KOPT-K1 (cell line): Measurements from ENCODE around the gene PRDM9.
"Not testable (repeated sequence)": the region's sequence is repeated elsewhere in the genome, so short reads cannot be mapped to it uniquely, and the experiment has no call there.

Experiments
- H3K27ac ChIP-seq: fragments of 200-600 bp; sonication (generic); 2 replicates; pipeline ENCODE4 v1.5.1; 2016; ENCODE audit warnings: antibody characterized with exemption, mild to moderate bottlenecking, low read depth, low read length; ENCODE audit not compliant: poor library complexity, severe bottlenecking
- H3K36me3 ChIP-seq: fragments of 200-600 bp; sonication (generic); 2 replicates; pipeline ENCODE4 v1.5.1; 2017; ENCODE audit warnings: antibody characterized with exemption, mild to moderate bottlenecking, low read length, moderate library complexity; ENCODE audit not compliant: insufficient read depth
- H3K9me3 ChIP-seq: fragments of 200-600 bp; sonication (generic); 2 replicates; pipeline ENCODE4 v1.5.1; 2017; ENCODE audit warnings: antibody characterized with exemption, low read length, mild to moderate bottlenecking; ENCODE audit not compliant: insufficient read depth, poor library complexity, severe bottlenecking

The PRDM9 gene

DNA sequence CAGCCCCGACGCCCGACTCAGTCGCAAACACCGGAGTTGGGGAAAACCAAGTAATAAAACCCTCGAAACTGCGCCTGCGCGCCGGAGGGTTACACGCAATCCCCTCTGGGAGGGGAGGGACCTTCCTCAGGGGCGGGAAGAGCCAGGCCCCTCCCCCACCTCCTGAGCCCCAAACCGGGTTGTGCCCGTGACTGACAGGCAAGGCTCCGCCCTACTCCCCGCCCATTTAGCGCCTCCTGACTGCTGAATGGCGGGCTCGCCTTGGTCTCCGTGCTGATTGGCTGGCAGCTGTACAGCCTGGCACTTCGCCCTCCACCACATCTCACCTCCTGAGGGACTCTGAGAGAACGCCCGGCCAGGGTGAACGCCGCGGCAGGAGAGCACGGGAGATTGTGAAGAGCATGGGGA is at the start of gene PRDM9:
Gene PRDM9 (plus strand): TSS at position 332 of the 408 bp plus-strand sequence. CDS start 1,425 bp downstream, outside the sequence.
- Histone ChIP-seq H3K36me3 (no peaks in the 10 kb centered on the region), H3K27ac (no peak within 1 kb of the TSS)

DNA sequence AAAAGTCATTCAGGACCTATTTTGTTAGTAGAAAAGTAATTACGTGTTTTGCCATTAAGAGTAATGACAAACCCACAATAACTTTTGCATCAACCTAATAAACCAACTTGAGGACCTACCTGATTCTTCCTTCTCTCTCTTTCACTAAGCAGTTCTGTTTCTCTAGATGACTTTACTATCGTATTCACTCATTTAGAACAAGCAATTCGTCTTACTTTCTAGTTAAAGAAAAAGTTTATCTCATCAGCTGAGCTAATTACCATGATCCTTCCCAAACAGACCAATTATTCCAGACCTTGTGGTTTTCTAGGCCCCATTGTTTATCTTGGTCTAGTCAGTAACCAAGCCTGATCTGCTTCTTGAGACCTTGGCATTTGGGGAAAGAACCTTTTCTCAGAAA is 49.6 kb upstream of the PRDM9 start:
- no peak overlapping the region for H3K27ac ChIP-seq
- no peaks in the 10 kb centered on the region for H3K36me3 ChIP-seq
- no peaks in the 10 kb centered on the region for H3K9me3 ChIP-seq

More for the DNA sequence above, at the start of gene PRDM9:
- H3K9me3 ChIP-seq = no peaks in the 10 kb centered on the region

DNA sequence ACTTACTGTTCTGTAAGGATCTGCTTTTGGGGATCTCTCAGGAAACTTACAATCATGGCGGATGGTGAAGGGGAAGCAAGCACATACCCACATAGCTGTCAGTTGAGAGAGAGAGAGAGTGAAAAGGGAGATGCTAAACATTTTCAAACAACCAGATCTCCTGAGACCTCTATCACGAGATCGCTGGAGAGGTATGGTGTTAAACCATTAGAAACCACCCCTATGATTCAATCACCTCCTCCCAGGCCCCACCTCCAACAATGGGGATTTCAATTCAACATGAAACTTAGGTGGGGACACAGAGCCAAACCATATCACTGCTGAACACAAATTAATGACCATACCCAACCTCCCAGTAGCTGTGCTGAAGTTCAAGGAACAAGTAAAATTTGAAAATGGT is 48.2 kb upstream of the PRDM9 start:
- Histone ChIP-seq H3K9me3 (no peaks in the 10 kb centered on the region), H3K36me3 (no peaks in the 10 kb centered on the region), H3K27ac (no peak overlapping the region)

DNA sequence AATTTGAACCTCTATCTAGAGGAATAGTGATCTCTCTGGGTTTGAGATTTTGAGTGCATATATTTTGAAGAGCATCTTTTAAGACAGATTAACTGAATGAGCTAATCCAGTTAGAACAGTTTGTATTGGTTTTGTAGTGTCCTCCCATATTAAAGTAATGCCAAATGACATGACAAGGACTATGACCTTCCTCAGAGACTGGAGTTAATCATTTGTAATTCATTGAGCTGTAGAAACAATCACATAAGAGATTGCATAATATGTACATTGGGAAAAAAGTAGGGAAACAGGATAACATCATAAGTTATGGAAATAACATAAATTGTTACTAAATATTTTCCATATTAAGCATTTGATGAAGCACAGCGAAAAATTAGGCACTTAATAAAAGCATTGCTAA is 45.8 kb upstream of the PRDM9 start:
- Histone ChIP-seq H3K36me3 (no peaks in the 10 kb centered on the region), H3K27ac (no peak overlapping the region), H3K9me3 (no peaks in the 10 kb centered on the region)

DNA sequence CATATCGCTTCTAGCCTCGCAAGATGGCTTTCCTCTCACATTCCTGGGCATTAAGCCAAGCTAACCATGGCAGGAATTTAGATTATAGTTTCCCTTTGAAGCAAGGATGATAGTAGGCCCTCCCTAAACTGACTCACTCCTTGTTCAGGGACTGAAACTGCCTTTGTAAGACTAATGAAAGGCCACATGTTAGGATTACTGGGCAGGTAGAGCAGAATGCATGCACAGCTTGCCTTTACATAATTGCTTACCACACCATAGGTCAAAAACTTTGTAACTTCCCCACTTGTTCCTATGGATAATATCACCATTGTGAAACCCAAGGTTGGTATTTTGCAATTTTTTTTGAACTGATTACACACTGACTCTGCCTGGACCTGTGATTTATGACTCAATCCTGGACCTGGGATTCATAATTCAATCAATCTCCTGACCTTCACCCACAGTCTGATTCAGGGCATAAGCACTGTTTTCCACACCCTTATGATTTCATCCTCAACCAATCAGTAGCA is 41.0 kb upstream of the PRDM9 start:
- Histone ChIP-seq H3K27ac (no peak overlapping the region), H3K36me3 (no peaks in the 10 kb centered on the region), H3K9me3 (no peaks in the 10 kb centered on the region)

DNA sequence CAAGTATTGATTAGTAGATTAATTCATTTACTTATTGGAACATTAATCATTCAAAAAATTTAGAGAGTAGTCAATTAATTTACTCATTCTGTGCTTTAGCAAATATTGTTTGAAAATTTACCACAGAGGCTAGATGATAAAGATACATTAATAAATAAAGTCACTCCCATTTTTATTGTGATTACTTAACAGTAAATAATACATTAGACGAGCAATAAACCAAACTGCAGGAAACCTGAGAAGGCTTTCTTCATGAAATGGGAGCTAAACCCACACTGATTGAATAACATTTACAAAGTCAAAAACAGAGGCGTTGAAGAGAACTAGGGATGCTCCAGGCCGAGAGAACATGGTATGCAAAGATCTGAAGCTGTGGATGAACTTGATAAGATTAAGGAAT is 38.8 kb upstream of the PRDM9 start:
- Histone ChIP-seq H3K36me3 (no peaks in the 10 kb centered on the region), H3K27ac (no peak overlapping the region), H3K9me3 (no peaks in the 10 kb centered on the region)

DNA sequence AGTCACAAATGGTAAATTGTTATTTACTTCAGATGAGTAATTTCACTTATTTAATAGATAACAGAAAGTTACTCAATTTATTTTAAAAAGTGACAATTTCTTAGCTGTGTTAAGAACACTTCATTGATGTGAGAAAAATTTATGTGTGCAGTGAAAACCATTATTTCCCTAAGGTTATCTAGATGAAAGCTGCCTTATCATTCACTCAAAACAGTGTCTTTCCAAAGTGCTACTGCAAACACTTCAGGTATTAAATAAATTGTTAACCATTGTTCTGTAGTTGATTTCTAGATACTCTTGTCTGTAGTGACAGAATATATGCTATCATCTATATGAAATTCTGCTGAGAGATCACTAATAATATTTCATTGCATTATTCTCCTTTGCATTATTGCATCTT is 33.5 kb upstream of the PRDM9 start:
- H3K9me3 ChIP-seq = no peaks in the 10 kb centered on the region
- H3K27ac ChIP-seq = no peak overlapping the region
- no peaks in the 10 kb centered on the region for H3K36me3 ChIP-seq

DNA sequence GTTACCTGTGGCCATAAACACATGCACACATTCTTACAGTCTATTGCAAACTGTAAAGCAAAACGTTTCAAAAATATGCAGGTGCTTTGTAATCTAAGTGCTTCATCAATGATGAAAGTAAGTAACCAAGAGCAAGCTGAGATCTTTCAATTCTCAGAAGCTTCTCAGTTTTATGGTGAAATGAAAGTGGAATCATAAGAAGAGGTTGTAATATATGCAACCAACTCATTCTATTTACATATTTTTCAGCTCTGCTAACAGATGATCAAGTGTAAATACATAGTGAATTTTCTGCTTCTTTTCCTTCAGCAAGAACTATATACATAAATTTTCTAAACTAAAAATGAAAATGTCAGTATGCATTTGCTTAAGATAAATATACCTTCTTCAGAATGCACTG is 33.1 kb upstream of the PRDM9 start:
- no peaks in the 10 kb centered on the region for H3K36me3 ChIP-seq
- H3K27ac ChIP-seq = no peak overlapping the region
- no peaks in the 10 kb centered on the region for H3K9me3 ChIP-seq

DNA sequence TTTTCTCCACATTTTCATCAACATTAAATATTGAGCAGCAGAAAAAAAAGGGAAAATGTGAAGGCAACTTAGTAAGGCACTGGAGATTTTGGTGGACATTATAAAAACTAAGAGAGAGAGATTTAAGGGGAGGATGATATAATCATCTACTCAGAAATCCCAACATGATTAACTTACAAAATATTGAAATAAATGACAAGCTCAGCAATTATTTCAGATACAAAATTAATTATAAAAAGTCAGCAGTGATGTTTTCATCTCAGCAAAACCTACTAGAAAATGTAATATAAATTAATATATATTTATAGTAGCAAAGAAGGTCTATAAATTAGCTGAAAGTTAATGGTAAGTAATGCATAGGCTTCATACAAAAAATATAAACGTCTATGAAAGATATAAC is 30.8 kb upstream of the PRDM9 start:
- no peak overlapping the region for H3K27ac ChIP-seq
- no peaks in the 10 kb centered on the region for H3K36me3 ChIP-seq
- H3K9me3 ChIP-seq = no peaks in the 10 kb centered on the region

DNA sequence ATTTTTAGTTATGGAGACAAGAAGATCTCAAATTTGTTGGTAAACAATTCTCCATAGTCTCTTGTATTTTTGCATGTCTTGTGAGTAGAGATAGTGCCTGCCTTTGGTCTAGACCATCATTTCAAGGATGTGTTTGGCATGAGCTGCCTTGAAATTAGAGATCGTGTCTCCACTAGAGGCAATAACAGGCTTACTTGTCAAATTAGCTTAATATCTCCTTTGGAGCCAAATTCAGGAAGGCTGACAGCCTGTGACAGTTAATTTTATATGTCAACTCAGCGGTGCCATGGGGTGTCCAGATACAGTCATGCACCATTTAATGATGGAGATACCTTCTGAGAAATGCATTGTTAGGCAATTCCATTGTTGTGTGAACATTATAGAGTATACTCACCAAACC is 24.8 kb upstream of the PRDM9 start:
- Histone ChIP-seq H3K36me3 (no peaks in the 10 kb centered on the region), H3K27ac (no peak overlapping the region), H3K9me3 (no peaks in the 10 kb centered on the region)

DNA sequence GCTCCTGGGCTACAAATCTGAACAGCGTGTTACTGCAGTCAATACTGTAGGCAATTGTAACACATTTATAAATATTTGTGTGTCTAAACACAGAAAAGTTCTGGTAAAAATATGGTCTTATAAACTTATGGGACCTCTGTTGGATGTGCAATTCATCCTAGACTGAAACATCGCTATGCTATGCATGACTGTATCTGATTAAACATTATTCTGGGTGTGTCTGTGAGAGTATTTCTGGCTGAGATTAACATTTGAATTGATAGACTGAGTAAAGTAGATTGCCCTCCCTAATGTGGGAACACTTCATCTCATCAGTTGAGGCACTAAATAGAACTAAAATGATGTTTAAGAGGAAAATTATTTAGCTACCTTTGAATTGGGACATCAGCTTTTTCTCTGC is 24.3 kb upstream of the PRDM9 start:
- Histone ChIP-seq H3K36me3 (no peaks in the 10 kb centered on the region), H3K9me3 (no peaks in the 10 kb centered on the region), H3K27ac (no peak overlapping the region)

DNA sequence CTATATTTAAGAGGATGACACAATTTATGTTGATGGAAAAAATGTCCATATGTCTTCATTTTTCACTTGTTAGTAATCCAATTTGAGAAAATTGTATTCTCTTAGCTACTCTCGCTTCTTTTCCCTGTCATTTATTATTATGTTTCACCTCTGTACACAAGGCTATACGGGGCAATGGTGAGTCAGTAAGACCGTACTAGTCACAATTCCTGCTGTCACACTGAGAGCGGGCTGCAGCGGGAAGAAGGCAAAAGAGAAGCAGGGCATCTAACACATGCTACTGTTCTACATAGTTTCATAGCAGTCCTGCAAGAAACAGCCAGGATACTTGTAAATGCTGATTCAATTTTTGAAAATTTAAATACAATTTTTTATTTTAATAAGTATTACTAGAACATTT is 23.3 kb upstream of the PRDM9 start:
- no peaks in the 10 kb centered on the region for H3K9me3 ChIP-seq
- no peak overlapping the region for H3K27ac ChIP-seq
- H3K36me3 ChIP-seq = no peaks in the 10 kb centered on the region

DNA sequence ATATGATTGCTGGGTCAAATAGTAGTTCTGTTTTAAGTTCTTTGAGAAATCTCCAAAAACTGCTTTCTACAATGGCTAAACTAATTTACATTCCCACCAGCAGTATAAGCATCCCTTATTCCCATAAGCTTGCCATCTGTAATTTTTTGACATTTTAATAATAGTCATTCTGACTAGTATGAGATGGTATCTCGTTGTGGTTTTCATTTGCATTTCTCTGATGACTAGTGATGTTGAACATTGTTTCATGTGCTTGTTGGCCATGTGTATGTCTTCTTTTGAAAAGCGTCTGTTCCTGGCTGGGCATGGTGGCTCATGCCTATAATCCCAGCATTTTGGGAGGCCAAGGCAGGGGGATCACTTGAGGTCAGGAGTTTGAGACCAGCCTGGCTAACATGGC is 21.2 kb upstream of the PRDM9 start:
- H3K36me3 ChIP-seq, H3K9me3 ChIP-seq, H3K27ac ChIP-seq: not testable (repeated sequence)

DNA sequence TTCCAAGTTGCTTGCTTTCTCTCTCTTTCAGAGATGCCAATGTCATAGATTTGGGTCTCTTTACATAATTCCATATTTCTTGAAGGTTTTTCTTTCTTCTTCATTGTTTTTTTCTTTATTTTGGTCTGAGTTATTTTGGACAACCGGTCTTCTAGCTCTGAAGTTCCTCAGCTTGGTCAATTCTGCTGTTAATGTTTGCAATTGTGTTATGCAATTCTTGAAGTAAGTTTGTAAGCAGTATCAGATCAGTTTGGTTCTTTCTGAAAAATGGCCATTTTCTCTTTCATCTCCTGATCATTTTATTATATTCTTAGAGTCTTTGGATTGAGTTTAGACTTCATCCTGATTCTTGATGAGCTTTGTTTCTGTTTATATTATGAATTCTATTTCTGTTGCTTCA is 16.4 kb upstream of the PRDM9 start:
- no peaks in the 10 kb centered on the region for H3K36me3 ChIP-seq
- H3K9me3 ChIP-seq = no peaks in the 10 kb centered on the region
- no peak overlapping the region for H3K27ac ChIP-seq

DNA sequence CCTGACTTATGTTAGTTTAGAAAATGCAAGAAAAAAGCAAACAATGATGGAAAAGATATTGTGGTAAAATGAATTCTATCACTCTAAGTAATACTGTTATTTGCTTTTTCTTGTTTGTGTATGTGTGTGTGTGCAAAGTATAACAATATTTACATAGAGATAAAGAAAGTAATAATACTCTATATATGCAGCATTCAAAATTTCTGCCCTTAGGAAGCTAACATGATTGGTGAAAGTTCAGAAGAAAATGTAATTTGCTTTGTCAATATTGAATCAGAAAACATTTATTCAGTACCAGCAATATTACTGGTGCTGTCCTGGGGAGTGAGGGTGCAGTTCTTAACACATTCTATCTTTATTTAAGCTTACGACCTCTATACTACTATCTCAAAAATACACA is 12.9 kb upstream of the PRDM9 start:
- H3K9me3 ChIP-seq = no peaks in the 10 kb centered on the region
- H3K27ac ChIP-seq = no peak overlapping the region
- no peaks in the 10 kb centered on the region for H3K36me3 ChIP-seq

DNA sequence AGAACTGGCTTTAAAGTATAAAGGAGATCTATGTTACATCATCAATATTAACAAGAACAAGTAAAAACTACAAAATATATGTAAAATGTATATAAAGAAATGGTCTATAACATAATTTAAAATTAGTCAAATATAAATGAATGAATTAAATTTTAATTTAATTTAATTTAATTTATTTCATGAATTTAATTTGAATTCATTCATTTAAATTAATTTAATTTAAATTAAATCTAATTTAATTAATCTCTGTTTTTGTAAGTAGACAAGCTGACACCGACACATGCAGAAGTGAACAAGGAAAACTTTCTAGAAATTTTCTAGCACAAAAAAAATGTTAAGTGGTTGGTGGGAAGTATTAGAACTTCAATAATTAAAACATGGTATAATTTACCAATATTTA is 10.8 kb upstream of the PRDM9 start:
- H3K36me3 ChIP-seq = no peaks in the 10 kb centered on the region
- no peaks in the 10 kb centered on the region for H3K9me3 ChIP-seq
- H3K27ac ChIP-seq = no peak overlapping the region
